GM21528 (cell line): ENCODE results near the gene KCNQ2.

Experiments
- ATAC-seq: cut with Tn5 transposase; IDR thresholded peaks from one replicate; pipeline ENCODE4 v1.9.1; 2021; ENCODE audit warnings: mild to moderate bottlenecking, moderate library complexity; ENCODE audit not compliant: unreplicated experiment, low FRiP score

Gene KCNQ2

DNA sequence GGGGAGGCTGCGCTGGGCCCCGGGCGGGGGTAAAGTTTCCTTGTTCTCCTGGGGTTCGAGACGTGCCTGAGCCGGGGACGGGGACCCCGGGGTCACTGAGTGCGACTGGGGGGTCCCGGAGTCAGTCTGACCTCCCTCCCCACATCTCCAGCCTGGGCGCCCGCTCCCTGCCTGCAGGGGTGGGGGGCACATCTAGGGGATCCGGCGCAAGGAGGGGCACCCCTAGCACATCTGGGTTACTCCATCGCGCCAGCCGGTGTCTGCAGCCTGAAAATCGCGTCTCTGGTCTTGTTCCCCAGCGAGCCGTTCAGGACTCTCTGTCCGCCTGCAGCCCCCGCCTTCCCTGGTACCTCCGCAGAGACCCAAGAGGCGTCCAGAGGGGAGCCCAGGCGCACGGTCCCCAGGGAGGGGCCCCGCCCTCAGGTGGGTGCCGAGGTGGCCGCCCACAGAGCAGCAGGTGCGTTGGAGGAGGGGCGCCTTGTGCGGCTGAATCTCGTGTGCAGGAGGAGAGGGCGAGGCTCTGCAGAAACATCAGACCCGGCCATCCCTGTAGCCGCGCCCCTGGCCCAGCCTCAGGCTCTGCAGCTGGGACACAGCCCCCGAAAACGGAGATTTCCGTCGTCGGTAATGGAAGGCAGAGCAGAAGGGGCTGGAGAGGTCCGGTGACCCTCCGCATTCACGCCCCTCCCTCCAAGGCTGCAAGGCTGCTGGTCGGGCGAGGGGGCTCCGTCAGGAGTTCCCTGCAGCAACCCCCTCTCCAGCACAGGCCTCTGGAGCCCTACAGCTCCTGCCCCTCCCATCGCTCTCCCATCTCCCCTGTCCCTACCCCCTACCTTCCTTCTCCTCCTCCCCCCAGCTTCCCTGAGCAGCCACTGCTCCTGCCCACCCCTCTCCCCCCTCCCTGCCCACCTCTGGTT lies 110.7 kb downstream of the KCNQ2 start:
- ATAC-seq, result no peak

DNA sequence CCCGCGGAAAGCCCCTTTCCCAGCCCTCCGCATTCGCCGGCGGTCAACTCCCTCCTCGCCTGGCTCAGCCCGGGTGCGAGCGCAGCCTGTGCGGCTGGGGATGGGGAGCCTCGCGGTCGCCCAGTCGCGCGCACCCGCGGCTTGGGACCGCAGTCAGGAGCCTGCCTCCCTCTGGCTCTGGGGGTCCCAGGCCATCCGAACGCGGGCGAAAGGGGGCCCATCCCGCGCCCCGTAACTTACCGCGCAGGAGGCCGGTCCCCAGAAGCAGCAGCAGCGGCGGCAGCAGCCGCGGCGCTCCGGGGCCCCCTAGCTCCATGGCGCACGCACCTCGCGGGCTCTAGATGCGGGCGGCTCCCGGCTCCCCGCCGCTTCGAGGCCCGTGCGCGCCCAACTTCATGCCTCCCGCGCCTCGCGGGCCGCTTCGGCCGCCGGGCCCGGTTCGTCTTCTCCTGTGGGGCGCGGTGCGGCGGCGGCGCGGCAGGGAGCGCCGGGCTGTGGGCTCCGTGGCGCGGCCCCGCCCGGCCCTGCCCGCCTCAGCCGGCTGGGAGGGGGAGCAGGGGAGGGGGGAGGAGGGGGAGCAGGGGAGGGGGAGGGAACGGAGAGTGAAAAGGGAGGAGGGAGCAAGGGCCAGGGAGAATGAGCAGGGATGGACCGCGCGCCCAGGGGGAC lies 111.5 kb downstream of the KCNQ2 start, which contains the start of gene CHRNA4:
TSS of gene CHRNA4 (minus strand) at position 500 of the 669 bp plus-strand sequence. CDS start at position 316, 184 bp downstream.
- no peak for ATAC-seq

DNA sequence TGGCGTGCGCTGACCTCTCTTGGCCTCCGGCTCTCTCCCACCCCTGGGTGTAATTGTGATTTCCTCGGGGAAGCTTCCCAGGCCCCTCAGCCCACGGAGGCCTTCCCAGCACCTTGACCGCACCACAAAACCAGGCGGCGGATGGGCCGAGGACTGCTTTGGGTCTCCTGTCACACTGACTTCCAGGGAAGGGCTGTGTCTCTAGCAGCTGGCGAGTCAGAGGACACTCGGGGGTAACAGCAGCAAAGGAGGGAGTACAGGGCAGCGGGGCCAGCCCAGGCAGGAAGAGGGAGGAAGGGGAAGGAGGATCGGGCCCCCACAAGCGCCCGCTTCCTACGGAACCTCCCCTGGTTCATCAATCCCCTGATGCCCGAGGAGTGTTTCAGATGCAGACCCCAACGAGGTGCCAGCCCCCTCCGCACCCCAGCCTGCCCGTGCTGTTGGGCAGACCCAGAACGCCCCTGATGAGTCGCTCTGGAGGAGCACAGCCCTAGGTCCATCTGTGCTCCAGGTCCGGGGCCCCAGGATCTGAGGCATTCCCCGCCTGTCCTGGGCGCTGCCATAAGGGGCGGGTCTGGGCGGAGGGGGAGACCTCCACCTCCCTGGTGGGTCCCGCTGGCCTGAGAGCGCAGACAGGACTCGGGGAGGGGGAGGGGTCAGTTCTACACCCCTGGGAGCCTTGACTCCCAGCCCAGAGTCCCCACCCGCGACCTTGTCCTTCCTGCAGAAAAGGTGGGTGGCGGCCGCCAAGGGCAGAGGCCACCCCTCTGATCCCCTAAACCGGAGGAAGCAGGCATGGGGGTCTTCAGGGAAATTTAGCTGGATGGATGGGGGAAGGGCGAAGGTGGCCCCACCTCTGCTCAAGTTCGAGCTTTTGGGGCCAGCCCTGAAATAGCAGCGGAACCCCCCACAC lies 112.3 kb downstream of the KCNQ2 start:
- no peak for ATAC-seq

DNA sequence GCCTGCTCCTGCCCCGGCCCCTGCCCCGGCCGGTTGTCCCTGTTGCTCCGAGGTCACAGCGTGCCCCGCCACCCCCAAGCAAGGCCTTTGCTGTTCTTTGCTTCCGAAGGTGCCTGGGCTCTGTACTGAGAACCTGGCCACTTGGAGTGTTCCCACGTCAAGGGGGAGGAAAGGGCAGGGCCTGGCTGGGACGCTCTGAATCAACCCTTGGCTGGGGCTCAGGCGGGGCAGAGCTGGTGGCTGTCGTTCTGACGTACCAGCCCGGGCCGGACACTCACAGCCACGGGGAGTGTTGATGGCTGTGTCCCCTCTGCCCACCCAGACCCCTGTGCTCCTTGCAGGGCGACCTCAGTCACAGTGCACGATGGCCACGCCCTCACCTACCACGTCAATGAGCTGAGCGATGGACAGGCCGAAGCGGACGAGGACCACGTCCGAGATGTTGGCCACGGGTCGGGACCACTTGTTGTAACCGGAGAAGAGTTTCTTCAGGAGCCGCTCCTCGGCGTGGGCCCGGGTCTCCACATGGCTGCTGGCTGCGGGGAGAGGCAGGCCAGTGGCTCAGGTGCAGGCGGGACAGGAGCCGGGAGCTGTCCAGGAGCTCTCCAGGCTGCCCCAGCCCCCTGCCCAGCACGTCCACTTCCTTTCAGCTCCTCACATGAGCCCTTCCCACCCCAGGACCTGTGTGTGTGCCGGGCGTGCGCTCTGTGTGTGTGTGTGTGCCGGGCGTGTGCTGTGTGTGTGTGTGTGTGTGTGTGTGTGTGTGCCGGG lies 113.1 kb downstream of the KCNQ2 start:
- no peak for ATAC-seq

DNA sequence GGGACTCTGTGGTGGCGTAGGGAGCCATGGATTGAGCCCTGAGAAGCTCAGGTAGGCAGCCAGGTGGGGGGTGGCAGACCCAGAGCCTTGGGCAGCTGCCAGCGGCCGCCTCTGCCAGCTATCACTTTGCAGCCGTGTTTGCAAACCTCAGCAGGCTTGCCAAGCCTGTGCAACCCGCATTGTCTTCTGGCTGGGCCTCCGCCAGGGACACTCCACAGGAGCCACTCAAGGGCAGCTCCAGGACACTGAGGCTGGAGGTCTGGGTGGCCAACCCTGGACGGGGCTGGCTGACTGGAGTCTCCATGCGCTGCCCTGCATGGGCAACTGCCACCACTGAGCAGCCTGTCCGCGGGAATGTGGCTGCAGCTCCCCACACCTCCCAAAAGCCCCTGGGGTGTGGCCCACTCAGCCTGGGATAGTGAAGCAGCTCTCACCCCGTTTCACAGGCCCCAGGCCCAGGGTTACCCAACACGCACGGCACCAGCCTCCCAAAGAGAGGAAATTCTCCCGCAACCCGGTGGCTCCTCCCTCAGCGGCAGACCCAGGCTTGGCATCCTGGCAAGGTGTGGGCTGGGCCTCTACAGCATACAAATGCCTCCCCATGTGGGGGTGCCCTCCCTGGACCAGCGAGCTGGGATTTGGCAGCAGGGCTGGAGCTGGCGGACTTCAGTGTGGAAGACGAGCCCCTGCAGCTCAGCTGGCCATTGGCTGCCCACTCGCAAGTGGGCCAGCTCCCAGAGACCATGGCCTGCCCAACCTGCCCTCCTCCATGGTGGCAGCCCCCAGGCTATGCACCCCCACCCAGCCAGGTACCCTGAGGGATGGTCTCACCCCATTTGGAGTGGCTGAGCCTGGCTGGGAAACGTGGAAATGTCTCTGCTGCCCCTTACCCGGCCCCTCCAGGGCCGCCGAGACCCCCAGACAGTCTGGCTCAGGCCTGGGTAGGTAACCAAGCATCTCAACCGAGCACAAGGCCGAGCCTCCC lies 114.2 kb downstream of the KCNQ2 start:
- no peak for ATAC-seq

DNA sequence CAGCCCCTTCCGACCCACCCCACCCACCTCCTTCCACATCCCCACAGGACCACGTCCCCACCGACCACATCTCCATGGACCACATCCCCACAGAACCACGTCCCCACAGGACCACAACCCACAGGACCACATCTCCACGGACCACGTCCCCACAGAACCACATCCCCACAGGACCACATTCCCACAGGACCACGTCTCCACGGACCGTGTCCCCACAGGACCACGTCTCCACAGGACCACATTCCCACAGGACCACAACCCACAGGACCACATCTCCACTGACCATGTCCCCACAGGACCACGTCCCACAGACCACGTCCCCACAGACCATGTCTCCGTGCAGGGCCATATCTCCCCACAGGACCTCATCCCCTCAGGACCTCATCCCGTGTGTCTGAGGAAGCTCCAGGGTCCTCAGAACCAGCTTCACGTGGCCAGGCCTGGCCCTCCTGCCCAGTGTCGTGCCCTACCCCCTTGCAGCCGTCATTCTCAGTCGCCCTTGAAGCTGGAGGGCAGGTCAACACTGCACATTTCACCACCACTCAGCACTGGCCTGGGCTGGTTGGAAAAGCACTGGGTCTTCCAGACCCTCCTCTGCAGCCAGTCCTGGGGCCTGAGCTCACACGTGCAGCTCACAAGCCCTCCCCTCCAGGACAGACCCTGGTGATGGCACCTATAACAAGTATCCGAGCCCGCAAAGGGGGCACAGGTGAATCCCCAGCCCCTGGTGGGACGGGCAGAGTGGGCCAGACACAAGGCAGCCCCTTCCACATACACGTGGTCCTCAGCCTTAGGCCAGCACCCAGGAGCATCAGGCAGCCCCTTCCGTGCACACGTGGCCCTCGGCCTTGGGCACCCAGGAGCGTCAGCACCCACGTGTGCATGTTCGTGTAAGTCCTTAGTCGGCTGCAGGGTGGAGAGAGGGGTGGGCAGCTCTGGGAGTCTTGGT lies 115.2 kb downstream of the KCNQ2 start:
- ATAC-seq, result no peak

DNA sequence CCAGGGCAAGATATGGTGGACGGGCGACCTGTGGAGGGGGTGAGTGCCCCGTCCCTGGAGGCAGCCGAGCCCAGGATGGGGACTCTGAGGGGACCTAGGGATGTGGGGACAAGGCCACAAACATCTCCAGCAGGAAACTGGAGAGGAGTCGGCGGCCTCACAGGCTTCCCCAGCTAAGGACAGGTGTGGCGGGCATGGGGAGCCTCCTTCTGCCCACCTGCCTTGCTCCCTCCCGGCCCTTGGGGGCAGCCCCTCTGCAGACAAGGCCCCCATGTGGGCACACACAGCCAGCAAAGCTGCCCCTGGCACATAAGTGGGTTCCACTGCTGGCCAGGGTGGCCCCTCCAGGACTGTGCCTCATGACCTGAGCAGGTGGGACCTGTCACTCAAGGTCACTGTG lies 115.9 kb downstream of the KCNQ2 start:
- ATAC-seq, result no peak

DNA sequence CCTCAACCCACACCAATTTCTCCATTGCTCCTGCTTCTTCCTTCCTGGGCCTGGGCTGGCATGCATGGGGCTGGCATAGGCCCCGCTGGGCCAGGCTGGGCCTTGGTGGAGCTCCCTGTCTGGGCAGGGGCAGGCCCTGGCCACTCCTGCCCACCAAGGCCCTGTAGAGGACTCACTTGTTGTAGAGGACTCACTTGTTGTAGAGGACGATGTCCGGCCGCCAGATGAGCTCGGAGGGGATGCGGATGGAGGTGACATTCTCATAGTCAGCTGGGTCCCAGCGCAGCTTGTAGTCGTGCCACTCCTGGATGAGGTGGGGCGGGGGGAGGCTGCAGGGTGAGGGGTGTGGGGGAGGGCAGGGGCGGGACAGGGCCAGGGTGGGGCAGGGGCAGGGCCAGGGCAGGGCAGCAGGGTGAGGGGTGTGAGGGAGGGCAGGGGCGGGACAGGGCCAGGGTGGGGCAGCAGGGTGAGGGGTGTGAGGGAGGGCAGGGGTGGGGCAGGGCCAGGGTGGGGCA lies 116.6 kb downstream of the KCNQ2 start:
- no peak for ATAC-seq

DNA sequence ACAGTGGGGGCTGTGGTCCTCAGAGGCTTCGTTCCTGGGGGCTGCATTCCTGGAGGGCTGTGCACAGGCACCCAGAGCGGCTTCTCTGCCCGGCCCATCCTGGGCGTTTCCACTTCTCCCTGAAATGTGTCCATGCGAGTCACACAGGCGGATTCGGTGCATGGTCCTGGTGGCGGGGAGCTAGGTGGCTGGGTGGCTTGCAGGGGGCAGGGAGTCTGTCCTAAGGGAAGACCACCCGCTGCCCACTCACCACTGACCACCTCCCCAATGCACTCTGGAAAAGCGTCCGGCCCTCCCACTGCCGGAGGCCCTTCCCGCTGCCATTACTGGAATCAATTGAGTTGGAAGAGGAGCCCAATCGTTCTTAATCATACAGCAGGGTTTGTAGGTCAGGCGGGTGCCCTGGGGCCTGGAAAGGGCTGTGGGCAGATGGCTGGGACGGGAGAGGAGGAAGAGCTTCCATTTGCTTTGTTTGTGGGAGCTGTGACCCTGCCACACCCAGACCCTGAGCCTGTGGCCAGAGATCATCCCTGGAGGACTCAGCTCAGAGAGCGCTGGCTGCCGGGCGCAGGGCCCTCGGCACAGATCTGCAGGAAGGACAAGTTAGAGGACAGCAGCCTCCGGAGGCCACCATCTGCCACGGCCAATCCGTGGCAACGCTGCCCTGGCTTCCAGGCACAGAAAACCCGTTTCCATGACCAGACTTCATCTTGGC lies 117.7 kb downstream of the KCNQ2 start:
- no peak for ATAC-seq

DNA sequence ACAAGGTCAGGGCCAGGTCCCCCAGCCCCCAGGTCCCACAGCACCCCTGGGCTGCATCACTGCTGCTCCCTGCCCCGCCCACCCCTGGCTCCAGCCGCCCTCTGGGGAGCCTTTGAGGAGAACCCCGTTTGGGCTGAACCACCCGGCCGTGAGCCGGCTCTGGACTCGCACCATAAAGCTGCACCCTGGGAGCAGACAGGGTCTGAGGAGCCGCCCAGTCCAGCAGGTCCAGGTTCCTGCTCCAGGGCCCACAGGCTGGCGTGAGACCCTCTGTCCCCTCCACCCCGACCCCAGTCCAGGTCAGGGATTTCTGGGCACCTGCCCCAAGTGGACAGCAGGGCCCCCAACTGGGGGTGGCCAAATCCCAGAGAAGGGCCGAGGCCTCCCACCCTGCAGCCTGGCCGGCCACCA lies 119.6 kb downstream of the KCNQ2 start:
- ATAC-seq, result no peak

DNA sequence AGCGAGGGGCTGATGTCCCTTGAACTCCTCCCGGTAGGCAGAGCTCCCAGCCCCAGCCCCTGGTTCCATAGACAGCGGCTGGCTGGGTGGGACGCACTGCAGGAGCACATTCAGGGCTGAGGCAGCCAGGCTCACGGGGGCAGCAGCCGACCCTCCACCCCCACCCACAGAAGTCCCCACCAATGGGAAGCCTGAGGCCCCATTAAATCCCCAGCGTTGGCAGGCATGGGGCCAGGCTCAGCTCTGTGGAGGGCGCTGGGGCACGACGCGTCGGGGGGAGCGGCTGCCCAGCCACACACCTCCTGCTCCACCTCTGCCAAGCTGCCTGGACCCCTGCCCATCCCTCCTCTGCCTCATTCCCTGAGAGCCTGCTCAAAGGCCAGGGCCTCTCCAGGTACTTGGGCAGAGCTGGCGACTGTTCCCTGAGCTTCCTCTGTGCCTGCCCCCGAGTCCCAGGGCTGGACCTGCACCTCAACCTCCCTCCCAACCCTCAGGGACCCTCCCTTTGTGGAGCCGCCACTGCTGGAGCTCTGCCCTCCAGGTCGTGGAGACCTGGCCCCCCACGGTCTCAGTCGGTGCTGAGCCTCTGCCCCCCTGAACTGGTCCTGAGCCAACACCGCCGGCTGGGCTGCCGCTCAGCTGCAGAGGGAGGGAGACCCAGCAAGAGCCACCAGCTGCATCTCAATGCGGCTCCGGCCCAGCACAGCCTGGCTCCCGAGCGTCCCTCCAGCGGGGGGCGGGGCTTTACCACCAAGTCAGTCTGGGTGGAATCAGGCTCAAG lies 120.5 kb downstream of the KCNQ2 start:
- no peak for ATAC-seq

DNA sequence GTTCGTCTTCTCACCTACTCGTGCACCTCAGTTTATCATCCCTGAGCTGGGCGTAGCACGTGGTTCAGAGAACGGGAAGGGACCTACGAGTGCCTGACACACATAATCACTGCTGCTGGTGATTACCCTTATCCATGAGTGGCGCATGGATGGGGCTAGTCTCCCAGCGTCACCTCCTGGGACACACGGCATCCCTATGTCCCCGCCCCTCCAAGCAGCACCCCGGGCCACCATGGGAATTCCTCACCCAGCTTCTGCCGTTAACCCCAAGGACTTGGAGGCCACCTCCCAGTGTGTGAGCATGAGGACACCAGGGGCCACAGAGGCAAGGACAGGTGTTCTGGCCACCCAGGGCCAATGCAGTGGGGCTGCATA lies 121.1 kb downstream of the KCNQ2 start:
- no peak for ATAC-seq

DNA sequence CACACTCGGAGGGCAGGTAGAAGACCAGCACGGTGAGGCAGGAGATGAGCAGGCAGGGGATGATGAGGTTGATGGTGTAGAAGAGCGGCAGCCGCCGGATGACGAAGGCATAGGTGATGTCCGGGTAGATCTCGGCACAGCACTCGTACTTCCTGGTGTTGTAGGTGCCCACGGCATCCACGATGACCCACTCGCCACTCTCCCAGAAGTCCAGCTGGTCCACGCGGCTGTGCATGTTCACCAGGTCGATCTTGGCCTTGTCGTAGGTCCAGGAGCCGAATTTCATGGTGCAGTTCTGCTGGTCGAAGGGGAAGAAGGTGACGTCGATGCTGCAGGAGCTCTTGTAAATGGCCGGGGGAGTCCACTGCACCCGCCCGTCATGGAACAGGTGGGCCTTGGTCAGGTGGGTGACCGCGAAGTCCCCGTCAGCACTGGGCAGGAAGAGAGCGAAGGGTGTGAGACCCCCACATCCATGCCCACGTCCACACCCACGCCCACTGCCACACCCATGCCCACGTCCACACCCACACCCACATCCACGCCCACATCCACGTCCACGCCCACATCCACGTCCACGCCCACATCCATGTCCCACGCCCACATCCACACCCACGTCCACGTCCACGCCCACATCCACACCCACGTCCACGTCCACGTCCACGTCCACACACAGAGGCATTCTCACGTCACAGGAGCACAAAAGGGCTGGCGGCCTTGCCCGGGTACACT lies 121.7 kb downstream of the KCNQ2 start:
- ATAC-seq, result no peak
